Activated CD4-positive, alpha-beta memory T cell treated with anti-CD3 and anti-CD28 coated beads for 36 hours (primary cell): ENCODE measurements around the gene EMC8. TPM values are rescaled to one million over a fixed set of nuclear protein-coding genes. Genes with fewer than 3 reads are reported as not detected.
"Not testable (repeated sequence)": the region's sequence is repeated elsewhere in the genome, so short reads cannot be mapped to it uniquely, and the experiment has no call there.

ENCODE experiments used
- CTCF ChIA-PET: fragments of 350-600 bp; sonication (Branson Sonifier 250); formaldehyde crosslinking; loops from one replicate; lab custom pipeline; 2021; ENCODE audit warnings: antibody characterized with exemption, inconsistent platforms; lab: Charles Lee
- POLR2A ChIA-PET: fragments of 350-600 bp; sonication (Branson Sonifier 250); formaldehyde crosslinking; loops from one replicate; lab custom pipeline; 2021; ENCODE audit warnings: antibody characterized with exemption; lab: Charles Lee
- DNase-seq: peaks from one replicate; pipeline ENCODE4 v3.0.0-alpha.2; 2020
- H3K27ac Mint-ChIP-seq: one replicate; pipeline ENCODE4 v1.8.0; 2021; ENCODE audit warnings: mixed read lengths
- H3K27me3 Mint-ChIP-seq: one replicate; pipeline ENCODE4 v1.8.0; 2021; ENCODE audit warnings: mixed read lengths
- H3K36me3 Mint-ChIP-seq: one replicate; pipeline ENCODE4 v1.8.0; 2021; ENCODE audit warnings: mixed read lengths
- H3K4me1 Mint-ChIP-seq: one replicate; pipeline ENCODE4 v1.8.0; 2021; ENCODE audit warnings: low read depth, mixed read lengths
- H3K4me3 Mint-ChIP-seq: one replicate; pipeline ENCODE4 v1.8.0; 2021; ENCODE audit warnings: mild to moderate bottlenecking, mixed read lengths
- H3K9me3 Mint-ChIP-seq: one replicate; pipeline ENCODE4 v1.8.0; 2021; ENCODE audit warnings: mixed read lengths
- intact Hi-C: fragments of 100-400 bp; cut with micrococcal nuclease; formaldehyde crosslinking; loops from one replicate; pipeline ENCODE4 v1.15.1; 2023
- total RNA-seq, 2 experiments: library from RNA; stranded (reverse); gene quantifications; one replicate each; pipeline ENCODE4 v1.2.3, GENCODE V29; 2021

The EMC8 gene
- total RNA-seq, 2 experiments from 2014 or later: 27.5 to 27.9 TPM

DNA sequence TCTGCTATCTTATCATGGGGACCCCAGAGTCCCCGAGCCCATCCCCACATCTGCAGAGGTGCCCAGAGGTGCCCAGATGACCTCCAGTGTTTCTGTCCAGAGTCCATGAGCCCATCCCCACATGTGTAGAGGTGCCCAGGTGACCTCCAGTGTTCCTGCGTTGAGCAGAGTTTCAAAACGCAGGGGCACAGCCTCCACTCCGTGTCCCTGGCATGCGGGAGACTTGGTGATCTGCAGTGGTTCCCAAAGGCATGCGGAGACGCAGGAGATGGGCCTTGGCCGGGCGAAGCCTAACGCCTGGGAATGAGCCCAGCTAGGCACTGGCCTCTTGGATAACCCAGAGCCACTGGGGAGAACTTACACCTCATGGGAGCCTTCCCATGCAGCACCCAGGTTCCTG is 41.5 kb upstream of the EMC8 start:
- H3K9me3 Mint-ChIP-seq: no peaks in the 10 kb centered on the region
- H3K4me3 Mint-ChIP-seq: no peak overlapping the region
- H3K4me1 Mint-ChIP-seq: peaks cover 3% of the 10 kb centered on the region

DNA sequence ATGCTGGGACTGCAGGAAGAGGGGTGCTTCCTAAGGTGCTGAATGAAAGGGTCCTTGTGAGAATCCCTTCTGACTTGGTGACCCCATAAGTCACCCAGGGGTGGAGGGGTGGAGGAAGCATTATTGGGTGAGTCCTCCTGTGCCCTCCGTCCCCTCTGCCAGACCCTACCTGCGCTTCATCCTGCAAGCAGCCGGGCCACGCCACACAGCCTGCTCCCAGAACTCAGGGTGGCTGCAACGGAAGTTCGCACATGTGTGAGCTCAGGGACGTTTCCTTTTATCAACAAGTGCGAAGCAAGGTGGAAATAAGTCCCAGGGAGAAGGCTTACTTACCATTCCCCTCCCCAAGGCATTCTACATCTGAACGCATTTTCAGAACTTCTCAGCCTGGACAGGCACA is 41.1 kb upstream of the EMC8 start:
- H3K27me3 Mint-ChIP-seq: peaks cover 34% of the 10 kb centered on the region
- peaks cover 3% of the 10 kb centered on the region for H3K4me1 Mint-ChIP-seq
- POLR2A ChIA-PET: no interaction called here
- no peak for DNase-seq
- CTCF ChIA-PET: interaction anchor here (1.4 kb wide), 1 partner anchor 19 kb away, joined by 3 read pairs; no protein-coding TSS in a partner anchor
- intact Hi-C loops: no loop called here
- H3K36me3 Mint-ChIP-seq: no peaks in the 10 kb centered on the region
- no peaks in the 10 kb centered on the region for H3K9me3 Mint-ChIP-seq
- no peak overlapping the region for H3K4me3 Mint-ChIP-seq
- H3K27ac Mint-ChIP-seq: no peak overlapping the region

More for the DNA sequence above, 41.5 kb upstream of the EMC8 start:
- Mint-ChIP-seq H3K36me3 (no peaks in the 10 kb centered on the region), H3K27me3 (peaks cover 34% of the 10 kb centered on the region), H3K27ac (no peak overlapping the region)
- no peak for DNase-seq
- intact Hi-C loops: no loop called here
- CTCF ChIA-PET: interaction anchor here (0.7 kb wide), 1 partner anchor 19 kb away, joined by 3 read pairs; no protein-coding TSS in a partner anchor
- POLR2A ChIA-PET: no interaction called here

DNA sequence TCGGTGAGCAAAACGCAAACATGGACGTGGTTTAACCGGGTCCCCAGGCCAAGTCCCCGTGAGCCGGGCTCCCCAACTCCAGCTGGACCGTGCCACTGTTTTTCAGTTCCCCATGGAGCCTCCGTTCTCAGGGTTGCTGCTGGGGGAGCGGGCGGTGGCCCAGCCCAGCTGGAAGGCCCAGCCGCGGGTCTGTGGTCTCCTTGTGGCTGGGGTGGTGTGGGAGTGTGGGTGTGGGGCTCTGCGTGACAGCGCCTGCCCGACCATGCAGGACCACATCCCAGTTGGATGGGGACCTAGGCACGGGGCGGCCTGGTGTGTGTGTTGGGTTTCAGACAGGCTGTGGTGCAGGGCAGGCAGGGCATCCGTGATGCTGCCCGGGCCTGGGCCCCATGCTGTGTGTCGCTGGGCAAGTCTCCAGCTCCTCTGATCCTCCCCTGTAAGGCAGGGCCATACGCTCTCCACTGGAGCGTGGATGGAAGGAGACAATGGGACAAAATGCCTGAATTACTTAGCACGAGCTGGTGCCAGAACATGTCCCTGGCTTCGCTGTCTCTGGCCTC is 40.4 kb upstream of the EMC8 start:
- CTCF ChIA-PET: interaction anchor here (0.6 to 1.4 kb wide), 2 partner anchors 19 to 21 kb away, joined by 3 read pairs; no protein-coding TSS in a partner anchor
- Mint-ChIP-seq H3K27ac (no peak overlapping the region), H3K4me1 (no peaks in the 10 kb centered on the region), H3K27me3 (peaks cover 30% of the 10 kb centered on the region), H3K4me3 (no peak overlapping the region), H3K36me3 (no peaks in the 10 kb centered on the region), H3K9me3 (no peaks in the 10 kb centered on the region)
- no peak for DNase-seq
- POLR2A ChIA-PET: no interaction called here
- intact Hi-C loops: no loop called here

DNA sequence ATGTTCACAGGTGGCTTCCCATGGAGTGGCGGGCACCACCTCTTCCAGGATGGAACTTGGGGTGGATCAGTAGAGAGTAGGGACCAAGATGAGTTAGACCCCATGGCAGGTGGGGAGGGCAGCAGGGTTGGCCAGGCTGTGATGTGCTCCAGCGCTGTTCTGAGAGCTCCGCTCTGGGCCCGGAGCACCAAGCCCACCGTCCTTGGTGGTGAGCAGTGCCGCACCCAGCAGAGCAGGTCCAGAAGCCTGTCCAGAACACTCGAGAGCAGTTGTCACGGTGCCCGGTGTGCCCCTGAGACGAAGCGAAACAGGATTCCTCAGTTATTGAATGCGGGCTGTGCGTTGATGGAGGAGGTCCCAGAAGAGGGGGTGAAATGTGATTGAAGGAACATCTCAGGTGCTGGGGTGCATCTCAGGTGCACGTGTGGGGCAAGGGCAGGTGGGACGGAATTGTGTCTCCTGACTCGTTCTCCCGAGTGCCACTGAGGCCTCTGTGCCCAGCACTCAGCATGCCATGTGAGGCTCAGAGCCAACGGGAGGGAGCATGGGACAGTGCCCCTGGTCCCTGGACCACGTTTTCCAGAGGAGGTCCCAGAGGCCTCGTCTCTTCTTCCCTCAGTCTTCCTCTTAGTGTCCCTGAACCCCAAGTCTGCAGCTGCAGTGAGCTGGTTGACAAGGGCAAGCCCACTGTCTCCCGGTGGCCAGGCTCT is 39.7 kb upstream of the EMC8 start:
- Mint-ChIP-seq H3K36me3 (no peaks in the 10 kb centered on the region), H3K9me3 (no peaks in the 10 kb centered on the region), H3K4me1 (no peaks in the 10 kb centered on the region), H3K4me3 (no peak overlapping the region), H3K27ac (no peak overlapping the region), H3K27me3 (peaks cover 28% of the 10 kb centered on the region)
- ChIA-PET POLR2A (no interaction called here), CTCF (interaction anchor here (1.4 kb wide), 1 partner anchor 18 kb away, joined by 3 read pairs; no protein-coding TSS in a partner anchor)
- DNase-seq: no peak
- intact Hi-C loops: no loop called here

DNA sequence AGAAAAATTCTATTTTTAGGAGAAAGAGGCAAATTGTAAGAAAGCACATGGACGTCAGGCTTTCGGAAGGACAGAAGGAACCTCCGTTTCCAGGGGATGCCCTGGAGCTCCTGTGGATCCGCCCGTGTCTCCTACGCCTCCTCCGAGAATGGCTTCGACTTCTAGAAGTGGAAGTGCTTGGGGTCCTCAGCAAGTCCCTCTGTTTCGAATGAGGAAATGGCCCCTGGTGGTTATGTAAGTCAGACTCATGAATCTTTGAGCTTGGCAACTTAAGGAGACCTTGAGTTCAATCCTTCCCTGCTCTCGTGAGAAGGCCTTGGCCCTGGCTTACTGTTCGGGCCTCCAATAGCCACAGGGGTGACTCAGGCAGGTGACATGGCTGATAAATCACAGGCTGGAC is 39.0 kb upstream of the EMC8 start:
- no peaks in the 10 kb centered on the region for H3K36me3 Mint-ChIP-seq
- POLR2A ChIA-PET: no interaction called here

DNA sequence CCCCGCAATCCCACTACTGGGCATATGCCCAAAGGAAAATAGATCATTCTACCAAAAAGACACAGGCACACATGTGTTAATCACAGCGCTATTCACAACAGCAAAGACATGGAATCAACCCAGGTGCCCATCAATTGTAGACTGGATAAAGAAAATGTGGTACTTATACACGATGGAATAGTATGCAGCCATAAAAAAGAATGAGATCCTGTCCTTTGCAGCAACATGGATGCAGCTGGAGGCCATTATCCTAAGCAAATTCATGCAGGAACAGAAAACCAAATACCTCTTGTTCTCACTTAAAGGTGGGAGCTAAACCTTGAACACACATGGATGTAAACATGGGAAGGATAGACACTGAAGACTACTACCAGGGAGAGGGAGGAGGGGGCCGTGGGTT is 38.3 kb upstream of the EMC8 start:
- H3K27ac Mint-ChIP-seq, H3K4me3 Mint-ChIP-seq, CTCF ChIA-PET: not testable (repeated sequence)

More for the DNA sequence above, 39.0 kb upstream of the EMC8 start:
- no peaks in the 10 kb centered on the region for H3K9me3 Mint-ChIP-seq
- peaks cover 25% of the 10 kb centered on the region for H3K27me3 Mint-ChIP-seq
- H3K4me3 Mint-ChIP-seq: no peak overlapping the region
- H3K27ac Mint-ChIP-seq: no peak overlapping the region
- CTCF ChIA-PET: no interaction called here
- no peak for DNase-seq
- intact Hi-C loops: no loop called here
- no peaks in the 10 kb centered on the region for H3K4me1 Mint-ChIP-seq

DNA sequence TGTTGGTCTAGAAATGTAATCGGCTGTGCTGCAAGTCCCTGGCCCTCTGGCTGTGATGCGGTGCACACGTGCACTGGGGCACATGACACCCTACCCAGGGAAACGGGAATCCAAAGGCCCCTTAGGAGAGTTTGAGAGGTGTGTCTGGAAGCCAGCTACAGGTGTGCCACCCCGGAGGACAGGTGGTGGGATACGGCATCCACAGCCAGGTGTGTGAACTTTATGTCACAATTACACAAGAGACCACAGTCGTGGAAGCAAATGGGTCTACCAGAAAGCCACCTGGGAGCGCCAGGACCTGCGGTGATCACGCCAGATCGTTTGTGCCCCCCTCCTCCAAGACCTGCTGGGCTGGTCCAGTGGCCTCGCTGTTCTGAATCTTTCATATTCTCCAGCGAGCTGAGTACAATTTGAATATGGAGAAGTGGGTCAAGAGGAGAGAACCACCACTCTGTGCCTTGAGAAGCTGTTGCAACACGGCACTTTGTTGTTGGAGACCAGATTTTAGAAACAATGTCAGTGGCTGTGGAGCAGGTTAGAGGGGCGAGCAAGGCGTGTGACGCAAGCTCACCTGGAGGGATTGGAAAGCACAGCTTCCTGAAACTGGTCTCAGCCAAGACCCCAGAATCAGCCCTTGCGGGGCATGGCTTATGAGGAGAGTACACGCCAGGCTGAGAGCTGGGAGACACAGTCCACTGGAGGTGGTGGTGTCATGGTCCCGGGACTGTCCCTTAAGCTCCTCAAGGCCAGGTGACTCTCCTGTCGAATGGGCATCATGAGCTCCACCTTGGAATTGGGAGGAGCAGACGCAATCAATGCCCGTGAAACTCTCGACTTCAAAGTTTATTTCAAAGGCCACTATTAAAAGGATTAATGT is 37.6 kb upstream of the EMC8 start:
- DNase-seq: no peak
- ChIA-PET POLR2A (no interaction called here), CTCF (interaction anchor here (1.4 kb wide), 1 partner anchor 150 kb away, joined by 3 read pairs; no protein-coding TSS in a partner anchor)
- H3K4me3 Mint-ChIP-seq: no peak overlapping the region
- H3K27me3 Mint-ChIP-seq: peaks cover 35% of the 10 kb centered on the region
- intact Hi-C loops: no loop called here
- H3K9me3 Mint-ChIP-seq: no peaks in the 10 kb centered on the region
- no peaks in the 10 kb centered on the region for H3K36me3 Mint-ChIP-seq
- no peak overlapping the region for H3K27ac Mint-ChIP-seq
- no peaks in the 10 kb centered on the region for H3K4me1 Mint-ChIP-seq

More for the DNA sequence above, 38.3 kb upstream of the EMC8 start:
- DNase-seq, intact Hi-C loops, H3K4me1 Mint-ChIP-seq, POLR2A ChIA-PET, H3K36me3 Mint-ChIP-seq, H3K9me3 Mint-ChIP-seq: not testable (repeated sequence)
- H3K27me3 Mint-ChIP-seq: peaks cover 30% of the 10 kb centered on the region

DNA sequence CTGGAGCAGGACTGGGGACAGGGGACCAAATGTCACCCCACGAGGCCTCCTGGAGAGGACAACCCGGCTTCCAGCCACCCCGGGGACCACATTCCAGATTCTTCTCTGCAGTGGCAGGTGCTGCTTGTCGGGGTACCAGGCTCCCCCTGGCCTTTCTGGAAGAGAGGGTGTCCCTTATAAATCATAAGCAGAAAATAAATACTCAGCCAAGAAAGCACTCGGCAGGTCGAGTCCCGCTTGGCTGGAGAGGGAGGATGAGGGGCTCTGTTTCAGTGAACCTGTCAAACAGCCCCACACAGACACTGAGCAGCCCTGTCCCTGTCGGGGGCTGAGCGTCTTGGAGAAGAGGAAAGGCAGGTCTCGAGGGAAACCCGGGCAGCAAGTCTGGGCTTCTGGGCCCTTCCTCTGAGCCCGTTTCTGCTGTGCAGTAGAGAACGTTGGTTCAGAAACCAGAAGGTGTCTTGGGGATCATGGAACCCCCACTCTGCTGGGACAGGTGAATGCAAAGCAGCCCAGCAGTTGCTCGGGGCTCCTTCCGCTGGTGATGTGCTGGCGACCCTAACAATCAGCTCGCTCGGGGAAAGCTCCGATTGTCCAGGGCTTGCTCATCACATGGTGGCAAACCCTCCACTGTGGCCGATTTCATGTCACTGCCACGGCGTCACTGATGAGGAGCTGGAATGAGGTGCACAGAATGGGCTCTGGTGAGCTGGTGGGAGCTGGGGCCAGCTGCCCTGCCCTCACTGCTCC is 36.8 kb upstream of the EMC8 start:
- POLR2A ChIA-PET: no interaction called here
- no peak for DNase-seq
- no peaks in the 10 kb centered on the region for H3K36me3 Mint-ChIP-seq
- peaks cover 40% of the 10 kb centered on the region for H3K27me3 Mint-ChIP-seq
- CTCF ChIA-PET: interaction anchor here (1.4 to 2.0 kb wide), 2 partner anchors 14 to 151 kb away, joined by 3 to 6 read pairs; no protein-coding TSS in a partner anchor
- H3K4me3 Mint-ChIP-seq: no peak overlapping the region
- H3K27ac Mint-ChIP-seq: no peak overlapping the region
- intact Hi-C loops: no loop called here
- H3K9me3 Mint-ChIP-seq: no peaks in the 10 kb centered on the region
- H3K4me1 Mint-ChIP-seq: no peaks in the 10 kb centered on the region

DNA sequence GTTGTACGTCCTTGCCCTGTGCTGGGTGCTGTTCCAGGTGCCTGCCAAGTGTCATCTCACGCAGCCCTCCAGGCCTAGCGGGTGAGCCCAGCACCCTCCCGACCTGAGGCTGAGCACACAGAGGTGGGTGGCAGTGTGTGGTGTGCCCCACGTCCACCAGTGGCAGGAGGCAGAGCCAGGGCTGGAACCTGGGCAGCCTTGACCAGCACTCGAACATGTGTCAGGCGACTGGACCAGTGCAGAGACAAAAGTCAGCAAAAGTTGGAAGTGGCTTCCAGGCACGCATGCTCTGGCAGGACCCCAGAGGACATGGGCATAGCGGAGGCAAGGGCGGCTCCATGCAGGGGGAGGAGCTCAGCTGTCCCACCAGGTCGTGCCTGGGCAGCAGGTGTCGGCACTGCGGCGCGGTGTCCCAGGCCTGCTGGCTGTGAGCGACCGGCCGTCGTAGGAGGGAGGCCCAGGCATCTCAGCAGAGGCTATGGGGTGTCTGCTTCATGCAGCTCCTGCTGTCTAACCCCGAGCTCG is 35.9 kb upstream of the EMC8 start:
- H3K4me1 Mint-ChIP-seq: no peaks in the 10 kb centered on the region
- no peaks in the 10 kb centered on the region for H3K36me3 Mint-ChIP-seq
- DNase-seq: no peak
- H3K9me3 Mint-ChIP-seq: no peaks in the 10 kb centered on the region
- ChIA-PET POLR2A (no interaction called here), CTCF (interaction anchor here (1.0 to 2.0 kb wide), 2 partner anchors 14 to 181 kb away, joined by 3 to 6 read pairs; no protein-coding TSS in a partner anchor)
- H3K27ac Mint-ChIP-seq: no peak overlapping the region
- H3K27me3 Mint-ChIP-seq: peaks cover 48% of the 10 kb centered on the region
- no peak overlapping the region for H3K4me3 Mint-ChIP-seq
- intact Hi-C loops: no loop called here

DNA sequence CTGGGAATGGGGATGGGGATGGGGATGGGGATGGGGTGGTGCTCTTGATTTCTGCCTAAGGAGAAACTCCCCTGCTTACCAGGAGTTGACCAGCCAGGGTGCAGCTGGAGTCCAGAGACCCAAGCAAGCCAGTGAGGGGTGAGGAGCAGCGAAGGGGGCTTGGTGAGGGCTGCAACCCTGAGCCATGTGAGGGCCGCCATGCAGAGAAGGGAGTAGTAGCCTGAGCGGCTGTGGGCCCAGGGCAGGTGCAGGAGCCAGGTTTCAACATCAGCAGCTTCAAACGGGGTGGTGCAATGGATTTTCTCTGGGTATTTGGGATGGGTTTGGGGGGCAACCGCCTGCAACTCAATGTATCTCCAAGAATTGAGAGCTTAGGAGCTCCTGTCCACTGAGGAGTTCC is 35.4 kb upstream of the EMC8 start:
- Mint-ChIP-seq H3K36me3 (no peaks in the 10 kb centered on the region), H3K27ac (no peak overlapping the region), H3K27me3 (peaks cover 46% of the 10 kb centered on the region), H3K4me3 (no peak overlapping the region), H3K9me3 (no peaks in the 10 kb centered on the region), H3K4me1 (peaks cover under 1% of the 10 kb centered on the region)
- no peak for DNase-seq
- CTCF ChIA-PET: interaction anchor here (1.0 to 2.0 kb wide), 2 partner anchors 13 to 182 kb away, joined by 3 to 6 read pairs; no protein-coding TSS in a partner anchor
- POLR2A ChIA-PET: no interaction called here
- intact Hi-C loops: no loop called here

DNA sequence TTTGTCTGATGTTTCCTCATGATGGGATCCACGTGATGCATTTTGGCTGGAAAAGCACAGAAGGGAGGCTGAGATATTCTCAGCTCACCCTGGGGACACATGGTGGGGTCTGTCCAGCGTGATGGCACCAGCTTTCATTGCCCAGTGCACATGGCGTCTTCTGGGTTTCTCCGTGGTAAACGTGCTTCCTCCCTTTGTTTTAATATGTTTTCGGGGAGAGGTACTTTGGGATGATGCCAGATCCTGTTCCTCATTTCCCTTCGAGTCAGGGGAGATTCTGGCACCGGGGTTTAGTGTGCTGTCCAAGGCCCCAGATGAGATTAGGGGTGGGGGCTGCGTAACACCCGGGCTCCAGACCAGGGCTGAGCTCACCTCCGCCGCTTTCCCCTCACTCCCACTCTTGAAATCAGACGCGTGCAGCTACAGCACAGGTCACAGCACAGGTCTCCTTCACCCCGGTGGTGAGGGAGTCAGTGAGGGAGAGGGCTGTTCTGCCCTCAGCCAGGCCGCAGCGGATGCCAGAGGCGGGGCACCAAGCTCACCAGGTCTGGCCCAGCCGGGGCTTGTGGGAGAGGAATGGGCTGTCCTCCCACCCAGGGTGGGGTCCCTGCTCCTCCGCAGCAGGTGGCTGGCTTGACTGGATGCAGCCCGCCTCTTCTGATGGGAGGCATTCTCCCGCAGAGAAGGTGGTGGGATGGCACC is 34.0 kb upstream of the EMC8 start:
- Mint-ChIP-seq H3K9me3 (no peaks in the 10 kb centered on the region), H3K4me3 (no peak overlapping the region), H3K4me1 (peaks cover 6% of the 10 kb centered on the region), H3K36me3 (no peaks in the 10 kb centered on the region), H3K27ac (no peak overlapping the region), H3K27me3 (peaks cover 46% of the 10 kb centered on the region)
- no peak for DNase-seq
- intact Hi-C loops: no loop called here
- ChIA-PET POLR2A (no interaction called here), CTCF (interaction anchor here (0.7 kb wide), 1 partner anchor 12 kb away, joined by 3 read pairs; no protein-coding TSS in a partner anchor)
